Common myeloid progenitor, CD34-positive (primary cell): ENCODE results near the gene SMYD2.

Experiments used
- CTCF ChIA-PET: fragments of 350-600 bp; sonication (Branson Sonifier 250); formaldehyde crosslinking; loops from one replicate; lab custom pipeline; 2021; ENCODE audit warnings: antibody characterized with exemption; lab: Charles Lee
- POLR2A ChIA-PET: fragments of 350-600 bp; sonication (Branson Sonifier 250); formaldehyde crosslinking; loops from one replicate; lab custom pipeline; 2021; ENCODE audit warnings: antibody characterized with exemption; lab: Charles Lee
- DNase-seq, 3 donors: peaks; one replicate each; pipeline versions ENCODE4 v3.0.0 to v3.0.0-alpha.2; 2013
- H3K27ac ChIP-seq, 2 experiments: 1 replicate in 1 of 2; 2 replicates in 1 of 2; pipeline ENCODE4 v1.7.0; 2013; ENCODE audit warnings: inconsistent platforms in 2 of 2, low read length in 2 of 2, mild to moderate bottlenecking in 2 of 2, low read depth in 1 of 2, moderate library complexity in 1 of 2; ENCODE audit not compliant: severe bottlenecking in 2 of 2, insufficient read depth in 1 of 2, poor library complexity in 1 of 2
- H3K27me3 ChIP-seq, 5 experiments: replicated peaks in 2 of 5; 1 replicate in 3 of 5; 2 replicates in 2 of 5; pipeline versions ENCODE4 v1.6.1 to v1.7.0; 2013; ENCODE audit warnings: low read length in 4 of 5, mild to moderate bottlenecking in 2 of 5, moderate library complexity in 2 of 5, inconsistent platforms in 1 of 5; ENCODE audit not compliant: insufficient read depth in 5 of 5, control insufficient read depth in 4 of 5
- H3K36me3 ChIP-seq, 4 experiments: 1 replicate in 2 of 4; 2 replicates in 2 of 4; pipeline versions ENCODE4 v1.6.1 to v1.7.0; 2013; ENCODE audit warnings: low read length in 3 of 4, control low read depth in 1 of 4, mild to moderate bottlenecking in 1 of 4; ENCODE audit not compliant: control insufficient read depth in 4 of 4, insufficient read depth in 4 of 4
- H3K4me1 ChIP-seq, 4 experiments: 1 replicate in 3 of 4; 2 replicates in 1 of 4; pipeline versions ENCODE4 v1.6.1 to v1.7.1; 2013; ENCODE audit warnings: low read length in 3 of 4, mild to moderate bottlenecking in 3 of 4, control low read depth in 1 of 4, inconsistent platforms in 1 of 4, moderate library complexity in 1 of 4; ENCODE audit not compliant: control insufficient read depth in 4 of 4, insufficient read depth in 4 of 4; ENCODE audit errors: control extremely low read depth in 1 of 4
- H3K4me3 ChIP-seq, 7 experiments: 1 replicate in 4 of 7; 2 replicates in 3 of 7; pipeline versions ENCODE4 v1.5.1 to v1.7.0; 2013; ENCODE audit warnings: mild to moderate bottlenecking in 7 of 7, low read length in 6 of 7, moderate library complexity in 6 of 7, inconsistent platforms in 2 of 7, low read depth in 2 of 7, control low read depth in 1 of 7; ENCODE audit not compliant: insufficient read depth in 4 of 7, control insufficient read depth in 1 of 7; ENCODE audit errors: extremely low read depth in 1 of 7
- H3K9me3 ChIP-seq, 5 experiments: 1 replicate in 4 of 5; 2 replicates in 1 of 5; pipeline versions ENCODE4 v1.6.1 to v1.7.1; 2013; ENCODE audit warnings: low read length in 4 of 5, mild to moderate bottlenecking in 2 of 5, inconsistent platforms in 1 of 5, low read depth in 1 of 5, moderate library complexity in 1 of 5; ENCODE audit not compliant: control insufficient read depth in 4 of 5, insufficient read depth in 2 of 5; ENCODE audit errors: control extremely low read depth in 1 of 5
- WGBS: methylation state at CpG from one replicate; pipeline ENCODE4 v1.1.5; 2013; ENCODE audit not compliant: insufficient coverage; 5-methylcytosine and 5-hydroxymethylcytosine counted together

The SMYD2 gene

GRCh38 chr1:214290424-214291037 is 9.6 kb downstream of the SMYD2 start:
- ChIA-PET POLR2A (no interaction called here), CTCF (interaction anchor here (1.9 to 2.8 kb wide), 2 partner anchors 38 to 42 kb away, joined by 5 to 10 read pairs; no protein-coding TSS in a partner anchor)
- peaks cover 0 to 6% (median 2%) of the 10 kb centered on the region in 4 experiments for H3K4me1 ChIP-seq
- H3K27me3 ChIP-seq, result no peaks in the 10 kb centered on the region
- WGBS, result 93% methylated on average over 4 of the region's 5 CpGs
- H3K36me3 ChIP-seq, result no peaks in the 10 kb centered on the region
- H3K9me3 ChIP-seq, result peaks cover 0 to 3% (median 0%) of the 10 kb centered on the region in 5 experiments
- H3K27ac ChIP-seq, result no peak overlapping the region
- DNase-seq, result no peak
- H3K4me3 ChIP-seq, result no peak overlapping the region

- H3K36me3 ChIP-seq, result no peaks in the 10 kb centered on the region
- no peaks in the 10 kb centered on the region for H3K27me3 ChIP-seq
- ChIA-PET POLR2A (no interaction called here), CTCF (interaction anchor here (1.5 to 1.9 kb wide), 3 partner anchors 10 to 36 kb away, joined by 5 to 12 read pairs (median 5); no protein-coding TSS in a partner anchor)
- WGBS, result 97% methylated on average over 3 of the region's 3 CpGs
- H3K4me1 ChIP-seq, result peaks cover 0 to 6% (median 2%) of the 10 kb centered on the region in 4 experiments
- H3K9me3 ChIP-seq, result peaks cover 0 to 3% (median 0%) of the 10 kb centered on the region in 5 experiments
- no peak overlapping the region for H3K4me3 ChIP-seq
- DNase-seq, result no peak
- H3K27ac ChIP-seq, result no peak overlapping the region
Observed at GRCh38 chr1:214292322-214292721, 11.4 kb downstream of the SMYD2 start.

- Histone ChIP-seq H3K9me3 (no peaks in the 10 kb centered on the region), H3K36me3 (no peaks in the 10 kb centered on the region), H3K27me3 (no peaks in the 10 kb centered on the region), H3K4me3 (no peak overlapping the region), H3K4me1 (no peaks in the 10 kb centered on the region), H3K27ac (no peak overlapping the region)
- WGBS, result 96% methylated on average over 3 of the region's 4 CpGs
- POLR2A ChIA-PET, result no interaction called here
- CTCF ChIA-PET, result no interaction called here
- DNase-seq, result no peak
Observed at GRCh38 chr1:214295934-214296333, 15.0 kb downstream of the SMYD2 start.

GRCh38 chr1:214296860-214297745 is 16.1 kb downstream of the SMYD2 start:
- Histone ChIP-seq H3K4me1 (no peaks in the 10 kb centered on the region), H3K27me3 (no peaks in the 10 kb centered on the region), H3K27ac (no peak overlapping the region), H3K36me3 (no peaks in the 10 kb centered on the region), H3K4me3 (no peak overlapping the region), H3K9me3 (no peaks in the 10 kb centered on the region)
- WGBS, result 98% methylated on average over 7 of the region's 9 CpGs
- POLR2A ChIA-PET, result no interaction called here
- CTCF ChIA-PET, result no interaction called here
- no peak for DNase-seq

GRCh38 chr1:214300149-214300780 is 19.3 kb downstream of the SMYD2 start:
- CTCF ChIA-PET, result interaction anchor here (1.0 to 2.0 kb wide), 3 partner anchors 11 to 39 kb away, joined by 3 to 8 read pairs (median 8); no protein-coding TSS in a partner anchor
- H3K4me1 ChIP-seq, result peaks cover 0 to 10% (median 0%) of the 10 kb centered on the region in 4 experiments
- no peak overlapping the region for H3K27ac ChIP-seq
- H3K4me3 ChIP-seq, result no peak overlapping the region
- H3K36me3 ChIP-seq, result no peaks in the 10 kb centered on the region
- H3K27me3 ChIP-seq, result no peaks in the 10 kb centered on the region
- whole genome bisulfite sequencing, result 97% methylated on average over 6 of the region's 9 CpGs
- POLR2A ChIA-PET, result no interaction called here
- DNase-seq, result no peak
- no peaks in the 10 kb centered on the region for H3K9me3 ChIP-seq

- ChIA-PET CTCF (no interaction called here), POLR2A (no interaction called here)
- H3K4me1 ChIP-seq, result peaks cover 0 to 10% (median 0%) of the 10 kb centered on the region in 4 experiments
- no peaks in the 10 kb centered on the region for H3K36me3 ChIP-seq
- no peaks in the 10 kb centered on the region for H3K9me3 ChIP-seq
- H3K4me3 ChIP-seq, result no peak overlapping the region
- H3K27me3 ChIP-seq, result no peaks in the 10 kb centered on the region
- H3K27ac ChIP-seq, result no peak overlapping the region
- no peak for DNase-seq
Observed at GRCh38 chr1:214301526-214301925, 20.6 kb downstream of the SMYD2 start.
